Brain microvascular endothelial cell (primary cell): ENCODE data around the gene GPR42.

ENCODE experiments used
- DNase-seq: peaks from one replicate; pipeline ENCODE4 v3.0.0-alpha.2; 2020
- H3K27ac ChIP-seq: fragments of 250-450 bp; sonication (Bioruptor Pico); 2 replicates; pipeline ENCODE4 v1.5.1; 2020; ENCODE audit warnings: mild to moderate bottlenecking, moderate library complexity
- H3K27me3 ChIP-seq: fragments of 250-450 bp; sonication (Bioruptor Pico); replicated peaks from 2 replicates; pipeline ENCODE4 v1.5.1; 2020; ENCODE audit warnings: mild to moderate bottlenecking
- H3K36me3 ChIP-seq: fragments of 250-450 bp; sonication (Bioruptor Pico); replicated peaks from 2 replicates; pipeline ENCODE4 v1.5.1; 2020; ENCODE audit warnings: mild to moderate bottlenecking
- H3K4me3 ChIP-seq: 2 replicates; pipeline ENCODE4 v1.5.1; 2011; ENCODE audit warnings: low read depth, mild to moderate bottlenecking, control low read depth, low read length, moderate library complexity
- in situ Hi-C: cut with HindIII; loops from 2 replicates; pipeline ENCODE4 v1.10.0; 2017; ENCODE audit warnings: low sequenced_read_pairs, low pct_ligation_motif_present
- TF ChIP-seq, protein P1 (sequence below): IDR thresholded peaks from 2 replicates; pipeline ENCODE4 v1.5.1; 2011; ENCODE audit warnings: low read depth, mild to moderate bottlenecking, moderate library complexity, low read length, control low read depth, inconsistent platforms; ENCODE audit errors: missing control alignments

GPR42 gene

DNA sequence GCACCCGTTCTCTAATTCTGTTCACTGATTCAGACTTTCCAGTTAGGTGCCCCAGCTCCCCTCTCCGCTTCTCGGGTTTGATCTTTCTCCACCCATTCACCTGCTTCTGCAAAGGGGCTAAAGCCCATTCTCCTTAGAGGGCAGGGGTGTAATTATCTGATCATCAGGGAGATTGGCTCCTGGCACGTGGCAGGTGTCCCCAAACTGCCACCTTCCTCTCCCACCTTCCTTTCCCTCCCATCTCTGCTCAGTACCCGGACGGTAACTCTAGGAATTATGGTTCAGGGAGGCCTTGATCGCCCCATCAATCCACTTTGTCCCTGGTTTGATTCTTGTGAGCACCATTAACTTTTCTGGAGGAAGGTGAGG lies 23.0 kb upstream of the GPR42 start:
- TF ChIP-seq, protein P1, sequence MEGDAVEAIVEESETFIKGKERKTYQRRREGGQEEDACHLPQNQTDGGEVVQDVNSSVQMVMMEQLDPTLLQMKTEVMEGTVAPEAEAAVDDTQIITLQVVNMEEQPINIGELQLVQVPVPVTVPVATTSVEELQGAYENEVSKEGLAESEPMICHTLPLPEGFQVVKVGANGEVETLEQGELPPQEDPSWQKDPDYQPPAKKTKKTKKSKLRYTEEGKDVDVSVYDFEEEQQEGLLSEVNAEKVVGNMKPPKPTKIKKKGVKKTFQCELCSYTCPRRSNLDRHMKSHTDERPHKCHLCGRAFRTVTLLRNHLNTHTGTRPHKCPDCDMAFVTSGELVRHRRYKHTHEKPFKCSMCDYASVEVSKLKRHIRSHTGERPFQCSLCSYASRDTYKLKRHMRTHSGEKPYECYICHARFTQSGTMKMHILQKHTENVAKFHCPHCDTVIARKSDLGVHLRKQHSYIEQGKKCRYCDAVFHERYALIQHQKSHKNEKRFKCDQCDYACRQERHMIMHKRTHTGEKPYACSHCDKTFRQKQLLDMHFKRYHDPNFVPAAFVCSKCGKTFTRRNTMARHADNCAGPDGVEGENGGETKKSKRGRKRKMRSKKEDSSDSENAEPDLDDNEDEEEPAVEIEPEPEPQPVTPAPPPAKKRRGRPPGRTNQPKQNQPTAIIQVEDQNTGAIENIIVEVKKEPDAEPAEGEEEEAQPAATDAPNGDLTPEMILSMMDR, result no peak
- in situ Hi-C loops, result no loop called here
- H3K36me3 ChIP-seq, result no peaks in the 10 kb centered on the region
- no peaks in the 10 kb centered on the region for H3K27me3 ChIP-seq
- no peak overlapping the region for H3K27ac ChIP-seq
- H3K4me3 ChIP-seq, result no peak overlapping the region
- DNase-seq, result no peak

DNA sequence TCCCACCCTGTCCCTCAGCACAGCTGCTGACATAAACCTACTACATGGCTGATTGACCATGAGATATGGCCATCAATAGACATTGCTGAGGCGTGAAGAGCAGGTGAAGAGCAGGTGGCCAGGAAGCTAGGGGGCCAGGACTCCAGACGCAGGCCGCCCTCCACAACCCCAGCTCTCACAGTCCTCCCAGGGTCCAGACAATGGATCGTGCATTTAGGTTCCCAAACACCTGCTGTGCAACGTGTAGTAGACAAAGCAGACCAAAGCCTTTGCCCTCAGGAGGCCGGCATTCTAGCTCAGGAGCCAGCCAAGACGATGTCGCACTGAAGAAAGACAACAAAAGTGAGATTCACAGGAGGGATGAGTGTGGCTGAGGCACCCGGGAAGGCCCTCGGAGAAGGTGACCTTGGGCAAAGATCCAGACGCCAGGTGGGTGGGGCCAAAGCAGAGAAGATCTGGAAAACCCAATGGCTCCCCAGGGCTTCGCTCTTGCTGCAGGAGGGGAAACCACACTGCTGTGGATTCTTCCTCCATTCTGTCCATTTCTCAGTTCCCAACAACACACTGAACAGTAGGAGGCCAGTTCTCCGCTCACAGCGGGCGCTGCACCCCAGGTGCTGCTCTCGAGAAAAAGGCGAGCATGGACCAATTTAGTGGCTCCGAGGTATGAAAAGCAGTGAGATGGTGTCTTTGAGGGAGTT lies 21.8 kb upstream of the GPR42 start:
- no peaks in the 10 kb centered on the region for H3K27me3 ChIP-seq
- no peak overlapping the region for H3K4me3 ChIP-seq
- no peak overlapping the region for H3K27ac ChIP-seq
- no peak for DNase-seq
- TF ChIP-seq, protein P1, result no peak
- in situ Hi-C loops, result no loop called here
- H3K36me3 ChIP-seq, result no peaks in the 10 kb centered on the region

DNA sequence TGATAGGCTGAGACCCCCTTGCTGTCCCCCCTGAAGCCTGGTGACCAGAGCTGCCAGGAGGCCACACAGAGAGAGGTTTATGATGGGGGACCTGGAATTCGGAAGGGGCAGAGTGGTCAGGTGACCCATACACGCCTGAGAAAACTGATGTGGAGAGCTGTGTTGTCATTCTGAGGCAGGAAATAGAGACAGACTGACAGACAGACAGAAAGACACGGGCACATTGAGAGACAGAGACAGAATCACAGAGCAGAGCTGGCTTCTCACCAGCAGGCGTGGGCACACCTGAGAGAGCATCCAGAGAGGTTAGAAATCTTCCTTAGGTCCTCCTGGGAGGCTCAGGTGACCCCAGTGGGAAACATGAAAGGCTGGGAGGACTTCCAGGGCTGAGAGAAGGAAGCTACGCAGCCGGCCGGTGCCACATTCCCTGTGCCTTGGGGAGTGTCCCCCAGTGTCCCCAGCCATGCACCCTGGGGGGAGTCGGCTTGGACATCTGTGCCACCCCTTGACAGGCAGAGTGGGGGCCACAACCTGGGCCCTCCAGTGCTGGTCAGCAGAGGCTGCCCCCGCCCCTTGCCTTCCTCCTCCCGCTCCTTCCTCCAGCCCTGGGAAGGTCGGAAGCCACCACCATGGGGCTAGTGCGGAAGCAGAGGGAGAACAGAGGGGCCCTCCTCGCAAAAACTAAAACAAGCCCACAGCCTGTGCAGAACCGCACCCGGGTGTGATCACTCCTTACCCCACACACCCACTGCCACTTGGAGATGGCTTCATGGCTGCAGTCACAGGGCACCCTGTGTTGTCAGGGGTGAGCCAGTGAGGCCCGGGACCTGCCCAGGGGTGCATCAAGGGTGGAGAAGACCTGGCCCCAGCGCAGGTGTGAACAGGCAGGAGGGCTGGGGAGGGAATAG lies 21.0 kb upstream of the GPR42 start:
- no peaks in the 10 kb centered on the region for H3K27me3 ChIP-seq
- H3K36me3 ChIP-seq, result no peaks in the 10 kb centered on the region
- no peak for DNase-seq
- H3K27ac ChIP-seq, result no peak overlapping the region
- TF ChIP-seq, protein P1, result no peak
- H3K4me3 ChIP-seq, result no peak overlapping the region
- in situ Hi-C loops, result no loop called here

DNA sequence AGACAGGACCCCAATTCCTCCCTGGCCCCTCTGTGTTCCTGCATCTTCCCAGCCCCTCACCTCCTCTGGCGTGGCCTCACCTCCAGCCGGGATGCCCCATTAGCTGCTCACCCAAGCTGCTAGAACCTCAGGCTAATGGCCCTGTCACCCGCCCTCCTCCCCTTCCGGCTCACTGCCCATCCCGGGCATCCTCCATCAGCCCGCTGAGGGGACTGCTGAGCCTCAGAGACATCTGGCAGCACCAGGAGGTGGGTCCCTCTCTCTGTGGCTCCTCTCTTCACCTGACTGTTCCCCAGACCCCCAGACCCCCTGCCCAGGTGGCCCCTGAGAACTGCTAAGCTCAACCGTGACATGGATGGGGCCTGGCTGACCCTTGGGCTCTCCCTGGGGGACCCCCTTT lies 20.3 kb upstream of the GPR42 start:
- Histone ChIP-seq H3K27me3 (no peaks in the 10 kb centered on the region), H3K36me3 (no peaks in the 10 kb centered on the region), H3K27ac (no peak overlapping the region), H3K4me3 (no peak overlapping the region)
- no peak for DNase-seq
- TF ChIP-seq, protein P1, result no peak
- in situ Hi-C loops, result no loop called here

DNA sequence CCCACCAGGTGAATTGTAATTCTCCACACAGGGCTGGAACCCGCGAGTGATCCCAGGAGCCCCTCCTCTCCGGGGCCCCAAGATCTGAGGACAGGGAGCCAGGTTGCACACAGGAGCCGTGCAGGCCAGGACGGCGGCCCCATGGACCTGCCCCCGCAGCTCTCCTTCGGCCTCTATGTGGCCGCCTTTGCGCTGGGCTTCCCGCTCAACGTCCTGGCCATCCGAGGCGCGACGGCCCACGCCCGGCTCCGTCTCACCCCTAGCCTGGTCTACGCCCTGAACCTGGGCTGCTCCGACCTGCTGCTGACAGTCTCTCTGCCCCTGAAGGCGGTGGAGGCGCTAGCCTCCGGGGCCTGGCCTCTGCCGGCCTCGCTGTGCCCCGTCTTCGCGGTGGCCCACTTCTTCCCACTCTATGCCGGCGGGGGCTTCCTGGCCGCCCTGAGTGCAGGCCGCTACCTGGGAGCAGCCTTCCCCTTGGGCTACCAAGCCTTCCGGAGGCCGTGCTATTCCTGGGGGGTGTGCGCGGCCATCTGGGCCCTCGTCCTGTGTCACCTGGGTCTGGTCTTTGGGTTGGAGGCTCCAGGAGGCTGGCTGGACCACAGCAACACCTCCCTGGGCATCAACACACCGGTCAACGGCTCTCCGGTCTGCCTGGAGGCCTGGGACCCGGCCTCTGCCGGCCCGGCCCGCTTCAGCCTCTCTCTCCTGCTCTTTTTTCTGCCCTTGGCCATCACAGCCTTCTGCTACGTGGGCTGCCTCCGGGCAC lies 19.3 kb upstream of the GPR42 start:
- DNase-seq, result no peak
- TF ChIP-seq, protein P1, result no peak
- no peaks in the 10 kb centered on the region for H3K36me3 ChIP-seq
- in situ Hi-C loops, result no loop called here
- no peaks in the 10 kb centered on the region for H3K27me3 ChIP-seq
- H3K27ac ChIP-seq, result no peak overlapping the region
- H3K4me3 ChIP-seq, result no peak overlapping the region
